ENCODE results near the gene MEGF10.
A peak's percentile ranks its signal among the peaks of the same experiment; 100 is the strongest.
"Not testable (repeated sequence)": the region's sequence is repeated elsewhere in the genome, so short reads cannot be mapped to it uniquely, and the experiment has no call there.

Gene MEGF10

DNA sequence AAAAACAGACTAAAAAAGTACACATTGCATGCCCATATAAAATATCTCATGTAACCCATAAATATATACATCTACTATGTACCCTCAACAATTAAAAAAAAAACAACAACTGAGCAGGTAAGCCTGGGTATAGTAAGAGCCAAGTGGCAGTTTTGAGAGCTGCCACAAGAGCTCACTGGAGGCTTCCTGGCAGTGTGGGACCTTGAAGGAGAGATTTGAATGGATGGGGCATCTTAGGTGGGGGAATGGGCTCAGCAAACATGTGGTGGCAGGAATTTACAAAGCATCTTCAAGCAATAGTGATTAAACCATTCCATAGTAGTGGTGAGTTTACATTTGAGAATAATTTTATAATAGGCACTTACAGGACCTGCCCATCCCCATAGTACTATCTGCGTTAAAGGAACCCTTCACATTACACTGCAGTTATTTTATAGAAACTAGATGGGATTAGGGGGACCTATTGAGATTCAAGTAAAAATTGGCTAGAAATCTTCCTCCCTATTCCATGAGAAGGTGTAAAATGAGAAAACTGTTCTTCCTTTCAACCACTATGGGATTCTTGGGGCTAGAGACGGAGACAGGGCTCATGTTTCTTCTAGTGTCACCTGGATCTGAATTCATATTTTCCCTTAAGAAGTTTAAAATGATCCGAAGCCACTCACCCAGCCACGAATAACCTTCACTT lies 6.9 kb downstream of the MEGF10 start:
- DNase-seq = peak in 1 of 56 donors; percentile 20

DNA sequence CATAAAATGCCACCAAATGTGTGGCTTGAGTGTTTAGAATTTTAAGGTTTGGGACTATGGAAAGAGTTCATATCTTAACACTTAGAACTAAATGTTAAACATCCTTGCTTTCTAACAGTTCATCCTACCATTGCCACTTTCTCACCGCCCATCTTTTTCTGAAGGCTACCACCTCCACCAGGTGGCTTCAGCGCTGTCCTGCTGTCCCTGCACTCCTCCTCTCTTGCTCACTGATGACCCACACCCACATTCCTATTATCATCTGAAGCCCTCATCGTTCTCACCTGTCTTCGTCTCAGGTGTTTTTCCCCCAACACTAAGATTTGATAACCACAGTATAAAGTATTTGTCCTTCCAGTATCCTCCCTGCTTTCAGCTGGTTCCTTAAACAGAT lies 7.4 kb downstream of the MEGF10 start:
- DNase-seq = no peak

DNA sequence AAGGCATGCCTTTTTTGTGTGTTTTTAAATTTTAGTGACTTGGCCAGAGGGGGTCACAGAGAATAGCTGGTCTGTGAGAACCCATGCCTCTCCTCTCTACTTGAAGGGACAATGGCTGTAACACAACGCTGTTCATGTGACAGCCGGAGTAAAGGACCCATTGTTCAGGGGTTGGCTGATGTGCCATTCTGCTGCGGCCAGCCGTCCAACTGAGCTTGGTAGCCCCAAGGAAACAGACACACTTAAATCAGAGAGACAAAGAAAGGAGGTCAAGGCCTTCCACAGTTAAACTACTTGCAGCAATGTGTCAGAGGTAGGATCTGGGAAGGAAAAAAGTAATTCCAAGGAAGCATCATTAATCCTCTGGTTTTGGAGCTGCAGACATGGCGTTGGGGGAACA lies 8.1 kb downstream of the MEGF10 start:
- DNase-seq = peak in 54 of 56 donors; percentile 11 to 94 (median 76)

DNA sequence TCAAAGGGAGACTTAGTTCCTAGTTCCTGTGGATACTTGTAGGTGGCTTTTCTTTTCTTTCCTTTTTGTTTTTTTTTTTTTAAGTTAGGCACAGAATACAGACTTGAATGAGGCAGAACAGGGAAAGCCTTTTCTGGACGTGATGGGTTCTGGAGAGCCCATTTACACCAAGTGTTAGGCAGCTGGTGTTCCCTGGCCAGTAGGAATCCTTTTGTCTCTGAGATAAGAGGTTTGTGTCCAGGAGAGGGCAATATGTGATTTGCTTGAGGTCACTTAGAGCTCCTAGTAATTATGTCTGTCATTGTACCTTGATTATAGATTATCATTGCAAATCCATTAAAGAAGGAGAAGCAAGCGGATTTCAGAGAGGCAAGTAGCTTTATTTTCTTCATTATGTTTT lies 9.1 kb downstream of the MEGF10 start:
- DNase-seq = peak in 6 of 56 donors; percentile 8 to 37 (median 32)

DNA sequence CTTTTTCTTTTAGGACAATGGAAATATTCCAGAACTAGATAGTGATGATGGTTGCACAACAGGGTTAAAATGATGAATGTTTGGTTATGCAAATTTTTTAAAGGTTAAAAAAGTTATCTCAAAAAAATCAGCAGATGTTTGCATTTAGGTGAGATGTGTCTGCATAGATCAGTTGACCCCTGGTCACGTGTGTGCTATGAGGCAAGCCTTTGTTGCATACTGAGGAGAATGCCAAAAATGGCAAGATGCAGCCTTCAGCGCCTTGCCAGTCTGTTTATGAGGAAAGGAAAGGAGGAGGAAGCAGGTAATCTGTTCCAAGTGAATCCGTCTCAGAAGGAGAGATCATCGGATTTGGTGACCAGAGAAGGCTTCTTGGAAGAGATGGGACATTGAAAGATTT lies 11.9 kb downstream of the MEGF10 start:
- DNase-seq = no peak

DNA sequence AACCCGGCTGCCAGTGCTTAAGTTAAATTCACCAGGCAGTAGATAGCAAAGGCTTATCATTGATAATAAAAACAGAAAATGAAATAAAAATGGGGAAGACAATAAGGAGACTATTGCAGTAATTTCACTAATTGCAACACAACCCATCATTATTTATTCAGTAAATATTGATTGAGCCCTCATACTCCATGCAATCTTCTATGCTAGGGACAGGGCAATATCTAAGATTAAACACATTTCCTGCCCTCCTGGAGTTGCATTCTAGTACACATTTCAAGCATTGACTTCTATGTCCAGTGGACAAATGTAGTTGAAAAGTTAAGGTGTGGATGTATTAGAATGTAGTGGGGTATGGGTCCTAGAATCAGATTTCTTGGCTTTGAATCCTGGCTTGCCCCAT lies 12.8 kb downstream of the MEGF10 start:
- no peak for DNase-seq

DNA sequence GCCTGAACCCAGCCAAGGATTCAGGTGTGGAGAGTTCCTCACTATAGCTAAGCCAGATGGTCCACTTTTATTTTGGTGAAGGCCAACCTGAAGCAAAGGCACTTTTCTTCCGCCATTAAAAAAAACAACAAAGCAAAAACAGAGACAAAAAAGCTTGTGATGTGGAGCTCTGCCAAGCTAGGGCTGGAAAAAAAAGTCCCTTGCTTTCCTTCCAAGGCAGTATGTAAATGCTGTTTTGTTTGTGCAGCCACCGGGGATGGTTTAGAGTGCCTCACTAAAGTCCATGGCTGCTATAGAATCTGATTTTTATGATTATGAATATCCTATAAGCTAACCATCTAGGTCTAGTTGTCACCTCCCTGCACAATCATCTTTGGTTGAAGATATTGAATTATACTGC lies 14.9 kb downstream of the MEGF10 start:
- DNase-seq = peak in 16 of 56 donors; percentile 11 to 74 (median 40)

DNA sequence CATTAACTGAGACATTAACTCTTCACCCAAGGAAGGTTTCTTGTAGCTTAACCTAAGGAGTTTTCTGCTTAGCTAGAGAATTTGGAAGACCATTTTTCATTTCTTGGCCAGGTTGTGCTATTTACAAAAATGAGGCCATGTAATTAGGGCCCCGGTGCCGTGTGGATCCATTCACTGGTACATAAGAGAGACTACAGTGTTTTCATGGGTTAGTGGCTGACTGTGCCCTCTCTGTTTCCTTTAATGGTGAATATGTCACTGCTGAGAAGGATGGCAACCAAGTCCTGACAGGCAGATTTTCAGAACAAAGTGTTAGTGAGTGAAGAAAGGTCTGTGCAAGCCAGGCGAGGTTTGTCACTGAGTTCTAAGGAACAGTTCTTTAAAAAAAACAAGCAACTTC lies 15.4 kb downstream of the MEGF10 start:
- DNase-seq = peak in 3 of 56 donors; percentile 4 to 30 (median 30)

DNA sequence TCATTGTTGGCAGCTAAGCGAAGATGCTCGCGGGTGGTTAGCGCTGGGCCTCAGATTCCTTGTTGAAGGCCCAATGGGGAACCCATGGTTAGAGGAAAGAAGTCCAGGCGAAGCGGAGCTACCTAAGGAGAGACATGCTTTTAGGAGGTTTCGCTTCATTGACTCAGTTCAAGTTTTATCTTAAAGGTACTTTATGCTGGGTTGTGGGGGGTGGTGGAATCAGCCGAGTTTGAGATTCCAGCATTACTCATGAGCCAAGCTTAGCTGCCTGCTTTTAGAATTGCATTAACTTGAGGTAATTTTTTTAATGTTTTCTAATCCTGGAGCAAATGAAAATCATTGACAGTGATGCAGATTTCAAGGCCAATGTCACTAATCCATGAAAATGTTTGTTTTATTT lies 16.1 kb downstream of the MEGF10 start:
- DNase-seq = peak in 1 of 56 donors; percentile 5

DNA sequence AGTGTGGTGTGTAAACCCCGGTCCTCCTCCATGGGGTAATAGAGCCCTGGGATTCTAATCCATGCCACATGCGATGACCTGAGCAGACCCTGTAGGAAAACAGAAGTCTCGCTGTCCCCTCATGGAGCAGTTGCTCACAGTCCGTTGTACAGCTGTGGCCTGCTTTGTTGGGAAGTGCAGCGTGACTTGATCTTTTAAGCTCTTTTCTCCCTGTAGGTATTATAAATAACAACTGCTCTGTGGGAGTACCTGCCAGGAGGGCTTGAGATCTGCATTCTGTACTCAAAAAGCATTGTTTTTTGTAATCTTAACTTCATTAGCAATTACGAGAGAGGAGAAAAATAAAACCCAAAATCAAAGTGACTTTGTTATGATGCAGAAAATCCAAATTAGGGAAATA lies 17.3 kb downstream of the MEGF10 start:
- DNase-seq = no peak

DNA sequence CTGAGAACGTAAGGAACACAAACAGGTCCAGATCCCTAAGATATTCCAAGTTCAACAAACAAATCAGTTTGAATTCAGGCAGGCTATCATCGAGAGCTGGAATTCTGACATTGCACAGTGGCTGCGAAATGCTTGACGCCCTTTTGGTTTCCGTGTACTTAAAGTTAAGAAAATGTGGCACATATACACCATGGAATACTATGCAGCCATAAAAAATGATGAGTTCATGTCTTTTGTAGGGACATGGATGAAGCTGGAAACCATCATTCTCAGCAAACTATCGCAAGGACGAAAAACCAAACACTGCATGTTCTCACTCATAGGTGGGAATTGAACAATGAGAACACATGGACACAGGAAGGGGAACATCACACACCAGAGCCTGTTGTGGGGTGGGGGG lies 17.7 kb downstream of the MEGF10 start:
- not testable (repeated sequence) for DNase-seq

DNA sequence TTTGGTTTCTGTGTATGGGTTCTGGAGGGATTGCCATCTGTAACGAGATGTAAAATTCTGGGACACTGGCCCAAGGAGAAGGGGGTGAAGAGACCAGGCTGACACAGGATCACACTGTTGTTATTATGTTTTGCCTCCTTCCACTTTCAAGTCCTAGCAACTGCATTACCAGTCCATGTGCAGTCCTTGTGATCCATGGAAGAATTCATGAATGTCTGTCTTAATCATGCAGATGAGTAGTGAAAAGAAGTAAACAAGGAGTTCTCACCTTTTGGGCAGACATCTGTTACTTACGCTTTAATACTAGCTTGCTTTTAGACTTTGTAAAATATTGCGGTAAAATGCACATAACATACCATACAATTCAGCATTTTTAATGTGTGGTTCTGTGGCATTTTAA lies 18.3 kb downstream of the MEGF10 start:
- DNase-seq = no peak

DNA sequence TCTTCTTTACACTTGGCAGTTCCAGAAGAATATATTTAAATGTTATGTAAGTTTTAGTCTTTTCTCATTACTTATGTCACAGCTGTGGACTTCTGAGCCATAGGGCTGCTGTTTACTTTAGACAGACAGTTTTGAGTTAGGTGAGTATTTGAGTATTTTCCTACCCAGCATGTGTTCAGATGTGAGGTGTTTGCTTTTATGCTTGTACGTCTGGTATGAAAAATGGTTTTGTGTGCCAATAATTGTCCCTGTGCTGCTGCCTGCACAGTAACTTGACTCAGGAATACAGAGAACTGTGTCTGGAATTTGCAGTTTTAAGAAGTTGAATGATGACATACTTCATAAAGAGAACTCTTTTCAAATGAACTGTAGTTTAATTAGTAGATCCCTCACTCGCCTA lies 20.8 kb downstream of the MEGF10 start:
- DNase-seq = no peak

DNA sequence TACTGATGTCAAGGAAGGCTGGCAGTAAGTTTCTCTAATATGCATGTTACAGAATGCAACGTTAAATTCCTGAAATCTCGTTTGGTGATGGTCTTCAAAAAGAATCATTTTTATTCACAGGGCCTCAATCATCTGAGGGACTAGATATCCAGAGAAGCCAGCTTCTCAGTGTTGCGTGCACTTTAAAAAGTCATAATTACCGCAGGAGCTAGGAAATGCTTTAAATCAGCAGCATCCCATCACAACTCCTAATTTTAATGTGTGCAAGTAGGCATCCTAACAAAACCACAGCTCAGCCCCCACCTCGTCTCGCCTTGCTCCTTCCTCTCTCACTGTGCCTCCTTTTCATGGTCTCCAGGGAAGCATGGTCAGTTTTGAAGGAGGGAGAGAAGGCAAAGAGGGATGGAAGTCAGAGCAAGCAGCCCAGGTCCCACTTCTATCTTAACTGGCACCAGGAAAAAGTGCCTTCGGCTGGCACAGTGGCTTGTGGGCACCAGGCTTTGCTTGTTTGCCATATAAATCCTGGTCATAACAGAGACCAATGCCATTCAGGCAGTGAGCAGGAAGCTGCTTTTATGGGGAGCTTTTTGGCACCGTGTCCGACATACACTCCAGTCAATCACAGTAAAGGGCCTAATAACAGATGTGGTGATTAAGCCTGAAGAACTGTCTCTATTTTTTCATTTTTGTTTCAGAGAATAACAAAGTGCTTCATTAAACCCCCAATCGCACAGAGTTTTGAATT lies 21.4 kb downstream of the MEGF10 start:
- peak in 6 of 56 donors; percentile 7 to 39 (median 30) for DNase-seq

DNA sequence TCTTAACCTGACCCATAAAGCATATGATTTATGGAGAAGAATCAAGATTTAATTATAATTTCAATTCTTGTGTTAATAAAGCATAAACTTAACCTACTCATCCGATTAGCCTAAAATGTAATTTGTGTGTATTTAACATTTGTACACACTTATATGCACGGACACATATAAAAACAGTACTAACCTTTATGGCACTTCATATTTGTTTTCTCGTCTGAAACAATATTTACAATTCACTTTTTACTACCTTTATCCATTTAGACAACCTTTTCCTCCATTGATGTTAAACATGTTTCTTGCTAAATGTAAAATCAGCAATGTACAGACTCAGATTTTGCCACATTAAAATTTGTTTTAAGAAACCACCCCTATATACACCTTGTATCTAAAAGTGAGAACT lies 22.8 kb downstream of the MEGF10 start:
- no peak for DNase-seq

DNA sequence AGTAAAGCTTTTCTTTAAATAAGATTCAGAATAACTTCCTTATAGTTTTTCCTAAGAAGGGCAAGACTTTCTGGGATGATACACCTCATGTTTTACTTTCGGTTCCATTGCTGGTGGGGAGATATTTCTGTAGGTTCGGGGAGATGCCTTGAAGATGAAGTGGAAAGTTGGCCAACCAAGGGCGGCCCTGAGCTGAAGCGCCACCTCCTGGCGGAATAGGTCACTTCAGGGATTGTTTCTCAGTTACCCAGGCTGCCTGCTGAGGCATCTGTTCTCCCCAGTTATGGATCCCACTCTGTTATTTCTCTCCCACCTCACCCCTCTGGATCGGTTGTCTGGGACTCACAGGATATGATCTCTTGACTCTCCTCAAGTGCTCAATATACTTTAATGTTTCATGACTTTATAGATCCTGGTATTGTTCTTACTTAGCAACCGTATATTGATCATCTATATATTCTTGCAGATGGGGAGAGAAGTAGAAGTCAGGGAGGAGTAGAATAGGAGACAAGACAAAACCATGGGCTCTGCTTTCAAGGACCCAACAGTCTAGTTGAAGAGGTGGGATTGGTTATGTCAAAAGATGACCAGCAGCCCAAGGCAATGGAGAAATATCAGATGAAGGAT lies 23.4 kb downstream of the MEGF10 start:
- peak in 23 of 56 donors; percentile 16 to 80 (median 33) for DNase-seq

DNA sequence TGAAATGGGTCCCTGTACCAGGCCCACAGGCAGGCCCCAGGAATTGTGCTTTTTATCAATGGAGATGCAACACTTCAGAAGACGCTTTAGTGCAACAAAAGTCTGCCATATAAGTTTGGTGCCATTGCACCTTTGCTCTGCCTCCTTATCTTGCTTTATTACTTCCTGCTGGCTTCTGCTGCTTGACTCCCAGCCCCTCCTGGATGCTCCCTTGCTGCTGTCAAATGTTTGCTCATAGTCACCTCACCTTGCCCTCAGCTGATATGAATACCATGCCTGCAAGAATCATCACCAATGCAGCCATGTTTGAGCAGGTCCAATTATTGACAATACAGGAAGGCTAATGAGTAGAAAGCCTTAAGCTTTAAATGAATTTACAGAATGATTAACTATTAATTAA lies 25.4 kb downstream of the MEGF10 start:
- DNase-seq = no peak

DNA sequence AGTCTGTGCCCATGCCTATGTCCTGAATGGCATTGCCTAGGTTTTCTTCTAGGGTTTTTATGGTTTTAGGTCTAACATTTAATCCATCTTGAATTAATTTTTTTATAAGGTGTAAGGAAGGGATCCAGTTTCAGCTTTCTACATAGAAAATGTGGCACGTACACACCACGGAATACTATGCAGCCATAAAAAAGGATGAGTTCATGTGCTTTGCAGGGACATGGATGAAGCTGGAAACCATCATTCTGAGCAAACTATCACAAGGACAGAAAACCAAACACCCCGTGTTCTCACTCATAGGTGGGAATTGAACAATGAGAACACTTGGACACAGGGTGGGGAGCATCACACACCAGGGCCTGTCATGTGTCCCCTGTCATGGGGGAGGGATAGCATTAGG lies 26.8 kb downstream of the MEGF10 start:
- not testable (repeated sequence) for DNase-seq

DNA sequence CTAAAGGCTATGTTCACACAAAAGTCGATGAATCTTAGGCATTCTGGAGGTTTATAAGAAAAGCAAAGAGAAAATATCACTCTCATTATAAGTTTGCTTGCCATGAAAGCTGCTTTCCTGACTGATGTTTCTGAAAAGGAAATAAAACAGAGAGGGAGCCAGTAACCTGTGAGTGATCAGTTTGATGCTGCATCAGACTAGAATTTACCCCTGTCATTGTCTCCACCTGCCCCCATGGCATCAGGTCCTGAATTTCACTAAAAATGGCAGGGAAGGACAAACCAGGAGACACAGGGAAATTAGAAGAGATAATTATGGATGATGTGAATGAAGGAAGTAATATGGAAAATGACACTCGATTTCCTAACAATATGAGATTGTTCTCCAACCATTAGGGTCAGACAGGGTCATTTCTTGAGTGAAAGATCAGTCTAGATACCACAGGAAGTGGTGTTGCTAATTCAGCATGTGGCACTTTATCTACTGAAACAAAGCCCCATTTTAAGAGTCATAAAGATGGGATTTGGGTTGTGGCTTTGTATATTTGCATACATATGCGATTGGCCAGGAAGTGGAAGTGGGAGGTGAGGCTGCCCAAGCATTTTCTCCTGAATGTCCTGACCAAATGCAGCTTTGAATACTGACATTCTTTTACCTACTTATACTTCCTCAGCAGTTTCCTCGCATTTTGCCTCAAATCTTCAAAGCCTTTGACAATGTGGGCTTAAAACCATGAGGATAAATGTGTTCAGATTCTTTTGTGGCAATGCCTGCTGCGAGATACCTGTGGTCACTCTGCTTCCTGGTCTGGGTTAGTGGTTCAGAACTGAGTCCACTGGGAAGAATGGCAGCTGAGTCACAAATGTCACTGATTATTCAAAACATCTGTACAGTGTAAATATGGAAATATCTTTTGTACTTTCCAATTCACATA lies 29.7 kb downstream of the MEGF10 start:
- DNase-seq = no peak

DNA sequence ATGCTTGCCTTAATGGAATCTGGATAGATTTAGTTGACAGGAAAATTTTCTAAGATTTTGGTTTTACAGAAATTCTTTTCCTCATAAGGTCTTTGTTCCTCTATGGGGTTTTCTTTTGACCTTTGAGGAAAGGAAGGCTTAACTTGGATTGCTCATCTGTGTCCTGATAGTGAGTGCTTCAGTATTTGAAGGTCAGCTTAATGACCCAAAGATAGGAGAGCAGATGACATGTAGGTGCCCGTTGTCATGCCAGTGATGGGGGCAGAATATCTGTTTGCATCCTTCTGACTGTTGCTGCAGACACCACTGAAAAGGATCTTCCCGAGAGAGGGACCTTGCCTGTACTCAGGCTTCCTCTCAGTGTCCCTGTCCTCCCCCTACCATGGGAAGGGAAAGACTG lies 30.9 kb downstream of the MEGF10 start:
- DNase-seq = no peak

DNA sequence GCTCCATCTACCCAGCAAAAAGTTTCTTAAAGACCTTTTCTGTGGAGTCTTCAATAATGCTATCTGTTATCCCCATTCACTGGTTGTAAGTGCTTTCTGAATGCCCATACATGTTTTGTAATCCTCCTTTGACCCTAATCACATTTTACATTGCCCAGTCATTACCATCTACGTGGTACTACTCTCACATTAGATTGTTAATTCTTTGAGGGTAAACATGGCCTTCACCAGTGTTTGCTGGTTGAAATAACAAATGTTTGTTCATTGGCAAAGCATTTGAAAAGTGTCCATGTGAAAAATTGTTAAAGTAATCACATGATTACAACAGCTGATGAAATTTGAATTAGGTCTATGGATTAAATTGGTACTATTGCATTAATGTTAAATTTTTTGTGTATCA lies 31.8 kb downstream of the MEGF10 start:
- no peak for DNase-seq
